ENCODE results near the gene COPS9. TPM values are rescaled to one million over a fixed set of nuclear protein-coding genes. Genes with fewer than 3 reads are reported as not detected.

Gene COPS9
- total RNA-seq, 4 donors from 2014 or later: 120 to 172 (median 142) TPM

- TF ChIP-seq CTCF (IDR thresholded peaks at IDR 0.05) (no peak), POLR2A (IDR thresholded peaks at IDR 0.05) (no peak)
- intact Hi-C loops (cut with DNase I; ENCODE audit: low total_unique reads): no loop called here
- no peak overlapping the region for H3K4me3 ChIP-seq (ENCODE audit: low read depth, poor library complexity, severe bottlenecking)
- 90 to 92% methylated on average over 16 of the region's 16 CpGs for WGBS, 2 donors
- peak in 1 of 2 donors; percentile 75 for DNase-seq (ENCODE audit: low spot score in 2 of 2)
Measured at GRCh38 chr2:240127911-240128607, 8.0 kb downstream of the COPS9 start.

- 80 to 86% methylated on average over 7 of the region's 7 CpGs for WGBS, 2 donors
- no peak overlapping the region for H3K4me3 ChIP-seq (ENCODE audit: low read depth, poor library complexity, severe bottlenecking)
- intact Hi-C loops (cut with DNase I; ENCODE audit: low total_unique reads): no loop called here
- peak in 1 of 2 donors; percentile 21 for DNase-seq (ENCODE audit: low spot score in 2 of 2)
- TF ChIP-seq POLR2A (IDR thresholded peaks at IDR 0.05) (no peak), CTCF (IDR thresholded peaks at IDR 0.05) (no peak)
Measured at GRCh38 chr2:240127191-240127750, 8.8 kb downstream of the COPS9 start.

GRCh38 chr2:240126731-240127130 lies 9.4 kb downstream of the COPS9 start:
- no peak for TF ChIP-seq POLR2A (IDR thresholded peaks at IDR 0.05)
- TF ChIP-seq CTCF (IDR thresholded peaks at IDR 0.05): no peak
- peak in 1 of 2 donors; percentile 66 for DNase-seq (ENCODE audit: low spot score in 2 of 2)
- 84 to 89% methylated on average over 10 of the region's 10 CpGs for WGBS, 2 donors
- intact Hi-C loops (cut with DNase I; ENCODE audit: low total_unique reads): no loop called here
- H3K4me3 ChIP-seq (ENCODE audit: low read depth, poor library complexity, severe bottlenecking): no peak overlapping the region

GRCh38 chr2:240125742-240126141 lies 10.4 kb downstream of the COPS9 start:
- DNase-seq (ENCODE audit: low spot score in 2 of 2): peak in 1 of 2 donors; percentile 57
- intact Hi-C loops (cut with DNase I; ENCODE audit: low total_unique reads): no loop called here
- WGBS, 2 donors: 94 to 96% methylated on average over 8 to 14 of the region's 14 CpGs

GRCh38 chr2:240124651-240125030 lies 11.5 kb downstream of the COPS9 start:
- no peak for TF ChIP-seq POLR2A (IDR thresholded peaks at IDR 0.05)
- no peak for TF ChIP-seq CTCF (IDR thresholded peaks at IDR 0.05)
- 91 to 95% methylated on average over 6 to 7 of the region's 8 CpGs for WGBS, 2 donors
- DNase-seq (ENCODE audit: low spot score in 2 of 2): no peak
- intact Hi-C loops (cut with DNase I; ENCODE audit: low total_unique reads): no loop called here
- no peak overlapping the region for H3K4me3 ChIP-seq (ENCODE audit: low read depth, poor library complexity, severe bottlenecking)

More at GRCh38 chr2:240125742-240126141, 10.4 kb downstream of the COPS9 start:
- no peak for TF ChIP-seq CTCF (IDR thresholded peaks at IDR 0.05)
- no peak for TF ChIP-seq POLR2A (IDR thresholded peaks at IDR 0.05)
- H3K4me3 ChIP-seq (ENCODE audit: low read depth, poor library complexity, severe bottlenecking): no peak overlapping the region
